ENCODE measurements around the gene SPDYE11.
"Not testable (repeated sequence)": the region's sequence is repeated elsewhere in the genome, so short reads cannot be mapped to it uniquely, and the experiment has no call there.

SPDYE11 gene, protein sequence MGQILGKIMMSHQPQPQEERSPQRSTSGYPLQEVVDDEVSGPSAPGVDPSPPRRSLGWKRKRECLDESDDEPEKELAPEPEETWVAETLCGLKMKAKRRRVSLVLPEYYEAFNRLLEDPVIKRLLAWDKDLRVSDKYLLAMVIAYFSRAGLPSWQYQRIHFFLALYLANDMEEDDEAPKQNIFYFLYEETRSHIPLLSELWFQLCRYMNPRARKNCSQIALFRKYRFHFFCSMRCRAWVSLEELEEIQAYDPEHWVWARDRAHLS

DNA sequence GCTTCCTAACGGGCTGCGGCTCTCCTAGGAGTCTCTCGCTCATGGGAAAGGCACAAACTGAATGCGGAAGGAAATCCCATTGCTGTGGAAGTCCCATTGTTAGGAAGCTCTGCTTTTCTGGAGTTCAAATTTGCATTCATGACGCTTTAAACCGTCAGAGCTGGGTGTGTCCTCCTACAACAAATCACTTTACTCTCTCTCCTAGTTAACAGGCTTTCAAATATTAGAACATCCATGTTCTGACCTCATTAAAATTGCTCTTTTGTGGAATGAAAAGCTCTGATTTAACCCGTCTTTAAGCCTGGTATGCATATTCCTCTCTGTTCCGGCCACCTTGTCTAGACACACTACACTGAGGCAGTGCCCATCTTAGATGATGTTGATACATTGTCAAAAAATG is at the start of gene SPDYE11:
Gene SPDYE11, minus strand, starts transcription at position 101 of the 400 bp plus-strand sequence. CDS start 1,800 bp downstream, outside the sequence.
- DNase-seq: not testable (repeated sequence)

DNA sequence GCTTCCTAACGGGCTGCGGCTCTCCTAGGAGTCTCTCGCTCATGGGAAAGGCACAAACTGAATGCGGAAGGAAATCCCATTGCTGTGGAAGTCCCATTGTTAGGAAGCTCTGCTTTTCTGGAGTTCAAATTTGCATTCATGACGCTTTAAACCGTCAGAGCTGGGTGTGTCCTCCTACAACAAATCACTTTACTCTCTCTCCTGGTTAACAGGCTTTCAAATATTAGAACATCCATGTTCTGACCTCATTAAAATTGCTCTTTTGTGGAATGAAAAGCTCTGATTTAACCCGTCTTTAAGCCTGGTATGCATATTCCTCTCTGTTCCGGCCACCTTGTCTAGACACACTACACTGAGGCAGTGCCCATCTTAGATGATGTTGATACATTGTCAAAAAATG is 28.2 kb upstream of the SPDYE11 start, which contains the start of gene SPDYE9:
Gene SPDYE9, minus strand, starts transcription at position 101 of the 400 bp plus-strand sequence. CDS start 1,800 bp downstream, outside the sequence.
- not testable (repeated sequence) for DNase-seq

DNA sequence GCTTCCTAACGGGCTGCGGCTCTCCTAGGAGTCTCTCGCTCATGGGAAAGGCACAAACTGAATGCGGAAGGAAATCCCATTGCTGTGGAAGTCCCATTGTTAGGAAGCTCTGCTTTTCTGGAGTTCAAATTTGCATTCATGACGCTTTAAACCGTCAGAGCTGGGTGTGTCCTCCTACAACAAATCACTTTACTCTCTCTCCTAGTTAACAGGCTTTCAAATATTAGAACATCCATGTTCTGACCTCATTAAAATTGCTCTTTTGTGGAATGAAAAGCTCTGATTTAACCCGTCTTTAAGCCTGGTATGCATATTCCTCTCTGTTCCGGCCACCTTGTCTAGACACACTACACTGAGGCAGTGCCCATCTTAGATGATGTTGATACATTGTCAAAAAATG is 28.0 kb downstream of the SPDYE11 start, which contains the start of gene SPDYE8:
Gene SPDYE8, minus strand, starts transcription at position 101 of the 400 bp plus-strand sequence. CDS start 1,800 bp downstream, outside the sequence.
- not testable (repeated sequence) for DNase-seq

DNA sequence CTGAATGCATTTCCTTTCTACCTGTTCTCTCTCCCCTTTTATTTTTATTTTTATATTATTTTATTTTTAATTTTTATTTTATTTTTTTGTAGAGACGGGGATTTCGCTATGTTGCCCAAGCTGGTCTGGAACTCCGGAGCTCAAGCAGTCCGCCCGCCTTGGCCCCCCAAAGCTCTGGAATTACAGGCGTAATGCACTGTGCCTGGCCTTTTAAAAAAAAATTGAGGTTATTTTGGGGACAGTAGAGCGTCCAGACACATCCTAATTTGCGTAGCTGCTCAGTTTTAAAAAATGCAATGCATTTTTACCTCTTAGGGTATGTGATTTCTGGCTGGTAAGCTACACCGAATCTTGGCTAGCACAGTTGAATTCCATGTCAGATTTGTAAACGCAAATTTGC is 51.2 kb downstream of the SPDYE11 start:
- peak; percentile 5 for DNase-seq

DNA sequence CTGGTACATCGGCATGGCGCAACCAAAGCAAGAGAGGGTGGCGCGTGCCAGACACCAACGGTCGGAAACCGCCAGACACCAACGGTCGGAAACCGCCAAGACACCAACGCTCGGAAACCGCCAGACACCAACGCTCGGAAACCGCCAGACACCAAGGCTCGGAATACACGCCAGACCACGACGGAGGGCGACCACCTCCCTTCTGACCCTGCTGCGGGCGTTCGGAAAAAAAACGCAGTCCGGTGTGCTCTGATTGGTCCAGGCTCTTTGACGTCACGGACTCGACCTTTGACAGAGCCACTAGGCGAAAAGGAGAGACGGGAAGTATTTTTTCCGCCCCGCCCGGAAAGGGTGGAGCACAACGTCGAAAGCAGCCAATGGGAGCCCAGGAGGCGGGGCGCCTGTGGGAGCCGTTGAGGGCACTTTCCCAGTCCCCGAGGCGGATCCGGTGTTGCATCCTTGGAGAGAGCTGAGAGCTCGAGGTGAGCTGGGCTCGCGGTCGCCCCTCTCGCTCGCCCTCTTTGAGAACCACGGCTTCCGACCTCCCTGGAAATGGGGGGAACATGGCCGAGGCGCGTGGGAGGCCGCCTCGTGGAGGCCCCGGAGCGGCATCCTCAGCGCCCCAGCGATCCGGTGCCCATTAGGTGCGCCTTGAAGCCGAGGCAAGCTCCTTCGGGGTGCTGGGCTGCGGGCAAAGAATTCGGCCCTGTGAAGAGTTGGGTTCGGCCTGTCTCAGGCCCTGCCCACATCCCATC is 51.8 kb downstream of the SPDYE11 start:
- peak; percentile 82 for DNase-seq

DNA sequence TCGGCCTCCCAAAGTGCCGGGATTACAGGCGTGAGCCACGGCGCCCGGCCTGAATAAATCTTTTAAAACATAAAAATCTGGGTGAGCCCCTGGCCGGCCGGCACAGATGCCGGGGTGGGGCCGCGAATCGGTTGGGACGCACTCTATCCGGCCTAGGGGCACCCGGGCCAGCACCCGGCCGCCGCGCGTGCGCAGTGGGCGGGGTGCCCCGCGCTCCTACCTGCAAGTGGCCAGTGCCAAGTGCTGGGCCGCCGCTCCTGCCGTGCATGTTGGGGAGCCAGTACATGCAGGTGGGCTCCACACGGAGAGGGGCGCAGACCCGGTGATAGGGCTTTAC is 52.4 kb downstream of the SPDYE11 start:
- not testable (repeated sequence) for DNase-seq

DNA sequence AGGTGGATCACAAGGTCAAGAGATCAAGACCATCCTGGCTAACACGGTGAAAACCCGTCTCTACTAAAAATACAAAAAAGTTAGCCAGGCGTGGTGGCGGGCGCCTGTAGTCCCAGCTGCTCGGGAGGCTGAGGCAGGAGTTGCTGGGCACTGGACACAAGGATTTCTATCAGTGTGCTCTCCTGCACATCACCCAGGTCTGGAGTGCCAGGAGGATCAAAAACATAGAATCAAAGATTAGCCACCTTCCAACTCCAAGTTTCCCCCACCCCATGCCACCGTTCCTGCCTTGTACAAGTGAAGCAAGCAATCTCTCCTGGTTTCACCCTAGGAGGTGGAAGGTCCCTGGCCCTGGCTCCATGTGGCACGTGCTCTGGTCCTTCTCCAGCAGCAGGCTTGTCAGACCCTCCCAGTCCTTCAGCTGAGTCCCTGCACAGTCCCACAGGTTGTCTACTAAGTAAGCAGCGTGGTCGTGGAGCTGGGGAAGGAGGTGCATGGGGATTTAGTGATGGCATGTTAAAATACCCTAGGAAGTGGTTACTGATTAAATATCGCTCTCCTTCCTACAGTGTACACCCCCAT is 59.7 kb downstream of the SPDYE11 start:
- not testable (repeated sequence) for DNase-seq
